Bronchial epithelial cell (primary cell): ENCODE results near the gene ENPP6. TPM values are rescaled to one million over a fixed set of nuclear protein-coding genes. Genes with fewer than 3 reads are reported as not detected.
A peak's percentile ranks its signal among the peaks of the same experiment; 100 is the strongest.

Experiments used
- DNase-seq: peaks from one replicate; pipeline ENCODE4 v3.0.0-alpha.2; 2010; ENCODE audit warnings: low read depth
- FAIRE-seq: peaks from 2 replicates; lab custom pipeline; 2011; peaks lifted over from hg19 to GRCh38; lab: Jason Lieb, UNC
- H3K27me3 ChIP-seq: 2 replicates; pipeline ENCODE4 v1.5.1; 2011; ENCODE audit warnings: low read length; ENCODE audit not compliant: control insufficient read depth, insufficient read depth
- H3K36me3 ChIP-seq: 2 replicates; pipeline ENCODE4 v1.5.1; 2011; ENCODE audit warnings: low read length; ENCODE audit not compliant: control insufficient read depth, insufficient read depth
- H3K4me3 ChIP-seq: 2 replicates; pipeline ENCODE4 v1.5.1; 2011; ENCODE audit warnings: mild to moderate bottlenecking, low read depth, low read length, control low read depth
- CTCF ChIP-seq: IDR thresholded peaks from 2 replicates; pipeline ENCODE4 v1.5.1; 2011; ENCODE audit warnings: mild to moderate bottlenecking, moderate library complexity, low read length, control low read depth, inconsistent platforms; ENCODE audit not compliant: insufficient read depth, severe bottlenecking
- total RNA-seq: library from RNA; depleted of rRNA; stranded (reverse); fragments of >200 nt; gene quantifications from 2 replicates; pipeline ENCODE4 v1.2.1, GENCODE V29; 2014

Gene ENPP6
- total RNA-seq, 1 donor from 2014 or later = not detected

- TF ChIP-seq CTCF = no peak
- no peak overlapping the region for H3K4me3 ChIP-seq
- FAIRE-seq (no peak), DNase-seq (no peak)
- no peaks in the 10 kb centered on the region for H3K36me3 ChIP-seq
- H3K27me3 ChIP-seq = no peaks in the 10 kb centered on the region
These were observed 23.8 kb downstream of the ENPP6 start for GRCh38 chr4:184193556-184194525.

GRCh38 chr4:184192933-184193332 lies 24.7 kb downstream of the ENPP6 start:
- no peak for DNase-seq
- no peak for TF ChIP-seq CTCF
- H3K36me3 ChIP-seq = no peaks in the 10 kb centered on the region
- no peaks in the 10 kb centered on the region for H3K27me3 ChIP-seq
- FAIRE-seq = no peak
- no peak overlapping the region for H3K4me3 ChIP-seq

- no peak for DNase-seq
- no peaks in the 10 kb centered on the region for H3K27me3 ChIP-seq
- no peaks in the 10 kb centered on the region for H3K36me3 ChIP-seq
- TF ChIP-seq CTCF = no peak
- FAIRE-seq = no peak
- no peak overlapping the region for H3K4me3 ChIP-seq
These were observed 26.4 kb downstream of the ENPP6 start for GRCh38 chr4:184191267-184191666.

DNA sequence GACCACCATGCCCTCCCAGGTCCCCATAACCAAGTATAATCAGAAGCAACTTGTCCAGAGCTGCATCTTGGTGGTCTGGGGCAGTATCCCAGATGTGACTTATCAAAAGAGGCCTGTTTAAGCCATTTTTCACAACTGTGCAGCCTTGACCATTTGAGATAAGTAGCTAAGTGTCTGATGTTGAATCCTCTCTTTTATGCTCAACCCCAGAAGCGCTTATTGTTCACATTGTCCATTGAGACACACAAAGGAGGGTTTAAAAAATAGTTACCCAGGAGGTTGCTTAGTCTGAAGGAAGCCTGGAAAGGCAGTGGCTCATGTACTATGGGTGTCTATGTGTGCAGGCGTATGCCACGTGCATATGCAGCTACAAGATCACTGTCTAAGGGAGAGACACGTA lies 27.0 kb downstream of the ENPP6 start:
- TF ChIP-seq CTCF = no peak
- DNase-seq (no peak), FAIRE-seq (no peak)
- H3K4me3 ChIP-seq = no peak overlapping the region
- H3K27me3 ChIP-seq = no peaks in the 10 kb centered on the region
- no peaks in the 10 kb centered on the region for H3K36me3 ChIP-seq

GRCh38 chr4:184189966-184190365 lies 27.7 kb downstream of the ENPP6 start:
- FAIRE-seq = no peak

More at GRCh38 chr4:184189966-184190365, 27.7 kb downstream of the ENPP6 start:
- peak; percentile 34 for DNase-seq
- TF ChIP-seq CTCF = no peak
- Histone ChIP-seq H3K4me3 (no peak overlapping the region), H3K27me3 (no peaks in the 10 kb centered on the region), H3K36me3 (no peaks in the 10 kb centered on the region)
